Vagina (tissue), 2 donors: ENCODE measurements around the gene CMPK1.
"Not testable (repeated sequence)": the region's sequence is repeated elsewhere in the genome, so short reads cannot be mapped to it uniquely, and the experiment has no call there.

Experiments used
- POLR2A ChIP-seq, 2 donors: fragments of 450-650 bp; IDR thresholded peaks; one replicate each; pipeline ENCODE4 v1.6.1; 2017; ENCODE audit warnings: antibody characterized with exemption in 2 of 2, mild to moderate bottlenecking in 2 of 2, moderate library complexity in 2 of 2
- POLR2AphosphoS5 ChIP-seq, 2 donors: sonication (generic); formaldehyde crosslinking; IDR thresholded peaks; one replicate each; pipeline ENCODE4 v1.9.0; 2017; ENCODE audit warnings: antibody characterized with exemption in 2 of 2, mild to moderate bottlenecking in 2 of 2, low read depth in 1 of 2; ENCODE audit not compliant: insufficient read depth in 1 of 2
- TF ChIP-seq, protein P1 (sequence below), 3 experiments: fragments of 450-650 bp in 2 of 3; fragments of 200-600 bp in 1 of 3; sonication (generic) in 1 of 3; IDR thresholded peaks; one replicate each; pipeline ENCODE4 v1.5.1; 2017 to 2019; ENCODE audit warnings: antibody characterized with exemption in 3 of 3, mild to moderate bottlenecking in 2 of 3, moderate library complexity in 2 of 3

GRCh38 chr1:47288116-47288515, 45.5 kb upstream of the CMPK1 start:
- TF ChIP-seq, protein P1, sequence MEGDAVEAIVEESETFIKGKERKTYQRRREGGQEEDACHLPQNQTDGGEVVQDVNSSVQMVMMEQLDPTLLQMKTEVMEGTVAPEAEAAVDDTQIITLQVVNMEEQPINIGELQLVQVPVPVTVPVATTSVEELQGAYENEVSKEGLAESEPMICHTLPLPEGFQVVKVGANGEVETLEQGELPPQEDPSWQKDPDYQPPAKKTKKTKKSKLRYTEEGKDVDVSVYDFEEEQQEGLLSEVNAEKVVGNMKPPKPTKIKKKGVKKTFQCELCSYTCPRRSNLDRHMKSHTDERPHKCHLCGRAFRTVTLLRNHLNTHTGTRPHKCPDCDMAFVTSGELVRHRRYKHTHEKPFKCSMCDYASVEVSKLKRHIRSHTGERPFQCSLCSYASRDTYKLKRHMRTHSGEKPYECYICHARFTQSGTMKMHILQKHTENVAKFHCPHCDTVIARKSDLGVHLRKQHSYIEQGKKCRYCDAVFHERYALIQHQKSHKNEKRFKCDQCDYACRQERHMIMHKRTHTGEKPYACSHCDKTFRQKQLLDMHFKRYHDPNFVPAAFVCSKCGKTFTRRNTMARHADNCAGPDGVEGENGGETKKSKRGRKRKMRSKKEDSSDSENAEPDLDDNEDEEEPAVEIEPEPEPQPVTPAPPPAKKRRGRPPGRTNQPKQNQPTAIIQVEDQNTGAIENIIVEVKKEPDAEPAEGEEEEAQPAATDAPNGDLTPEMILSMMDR (IDR thresholded peaks at IDR 0.05): not testable (repeated sequence)
- not testable (repeated sequence) for TF ChIP-seq POLR2AphosphoS5 (IDR thresholded peaks at IDR 0.05; ENCODE audit: insufficient read depth in 1 of 2, low read depth in 1 of 2); POLR2A (IDR thresholded peaks at IDR 0.05)
